ENCODE results near the gene CNOT6. TPM values are rescaled to one million over a fixed set of nuclear protein-coding genes. Genes with fewer than 3 reads are reported as not detected.
A peak's percentile ranks its signal among the peaks of the same experiment; 100 is the strongest.

CNOT6 gene
- total and polyA plus RNA-seq, 3 experiments from 2014 or later = 11.4 to 39.9 (median 36.0) TPM

DNA sequence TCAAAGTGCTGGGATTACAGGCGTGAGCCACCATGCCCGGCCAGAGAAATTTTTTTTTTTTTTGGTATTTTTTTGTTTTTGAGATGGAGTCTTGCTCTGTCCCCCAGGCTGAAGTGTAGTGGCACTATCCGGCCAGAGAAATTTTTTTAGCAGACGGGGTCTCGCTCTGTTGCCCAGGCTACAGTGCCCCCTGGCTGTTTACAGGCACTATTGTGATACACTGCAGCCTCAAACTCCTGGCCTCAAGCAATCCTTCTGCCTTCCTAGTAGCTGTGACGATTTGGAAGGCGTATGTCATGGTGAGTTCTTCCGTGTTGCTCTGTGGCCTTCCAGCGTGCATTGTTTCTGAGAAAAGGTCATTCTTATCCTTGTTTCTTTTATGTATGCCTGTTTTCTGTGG, 47.5 kb downstream of the CNOT6 start:
- Histone ChIP-seq H3K27me3 (ENCODE audit: insufficient read depth, low read length, poor library complexity, severe bottlenecking) (no peaks in the 10 kb centered on the region), H3K4me3 (ENCODE audit: low read length) (no peak overlapping the region), H3K27ac (ENCODE audit: low read depth, low read length) (no peak overlapping the region), H3K4me1 (ENCODE audit: insufficient read depth, low read length) (no peaks in the 10 kb centered on the region), H3K9me3 (ENCODE audit: low read length) (no peaks in the 10 kb centered on the region), H3K36me3 (ENCODE audit: insufficient read depth, low read length) (peaks cover 7% of the 10 kb centered on the region)
- ChIA-PET POLR2A (no interaction called here), CTCF (interaction anchor here (1.4 kb wide), 1 partner anchor 65 kb away, joined by 3 read pairs; no protein-coding TSS in a partner anchor)
- no peak overlapping the region for H3K4me3 Mint-ChIP-seq
- no peak for DNase-seq
- H3K36me3 Mint-ChIP-seq = peaks cover 4 to 55% (median 14%) of the 10 kb centered on the region in 3 donors
- H3K27ac Mint-ChIP-seq = peak overlapping the region in 2 of 8 donors; percentile 78 to 84
- no peaks in the 10 kb centered on the region for H3K9me3 Mint-ChIP-seq
- no peaks in the 10 kb centered on the region for H3K27me3 Mint-ChIP-seq
- peaks cover 22 to 59% (median 47%) of the 10 kb centered on the region in 3 donors for H3K4me1 Mint-ChIP-seq

DNA sequence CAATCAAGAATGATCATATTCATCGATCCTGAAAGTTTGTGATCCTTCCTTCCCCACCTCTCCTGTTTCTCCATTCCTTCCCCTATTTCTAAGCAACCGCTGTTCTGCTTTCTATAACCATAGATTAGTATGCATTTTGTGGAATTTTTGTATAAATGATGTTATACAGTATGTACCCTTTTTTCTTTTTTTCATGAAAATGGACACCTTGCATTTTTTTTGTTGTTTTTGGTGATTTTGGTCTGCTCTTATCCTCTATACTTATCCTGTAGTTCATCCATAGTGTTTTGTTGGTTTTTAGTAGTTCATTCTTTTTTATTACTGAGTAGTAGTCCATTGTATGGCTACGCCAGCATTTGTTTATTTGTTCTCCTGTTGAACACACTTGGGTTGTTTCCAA, 51.1 kb downstream of the CNOT6 start:
- Histone ChIP-seq H3K27ac (ENCODE audit: low read depth, low read length) (no peak overlapping the region), H3K27me3 (ENCODE audit: insufficient read depth, low read length, poor library complexity, severe bottlenecking) (no peaks in the 10 kb centered on the region), H3K9me3 (ENCODE audit: low read length) (no peaks in the 10 kb centered on the region), H3K4me1 (ENCODE audit: insufficient read depth, low read length) (no peaks in the 10 kb centered on the region), H3K36me3 (ENCODE audit: insufficient read depth, low read length) (peaks cover 7% of the 10 kb centered on the region), H3K4me3 (ENCODE audit: low read length) (no peak overlapping the region)
- Mint-ChIP-seq H3K4me1 (peaks cover 27 to 49% (median 29%) of the 10 kb centered on the region in 3 donors), H3K9me3 (no peaks in the 10 kb centered on the region), H3K4me3 (no peak overlapping the region), H3K36me3 (peaks cover 4 to 65% (median 10%) of the 10 kb centered on the region in 3 donors), H3K27ac (peak overlapping the region in 1 of 8 donors; percentile 55), H3K27me3 (no peaks in the 10 kb centered on the region)
- CTCF ChIA-PET = no interaction called here
- POLR2A ChIA-PET = no interaction called here
- DNase-seq = no peak

DNA sequence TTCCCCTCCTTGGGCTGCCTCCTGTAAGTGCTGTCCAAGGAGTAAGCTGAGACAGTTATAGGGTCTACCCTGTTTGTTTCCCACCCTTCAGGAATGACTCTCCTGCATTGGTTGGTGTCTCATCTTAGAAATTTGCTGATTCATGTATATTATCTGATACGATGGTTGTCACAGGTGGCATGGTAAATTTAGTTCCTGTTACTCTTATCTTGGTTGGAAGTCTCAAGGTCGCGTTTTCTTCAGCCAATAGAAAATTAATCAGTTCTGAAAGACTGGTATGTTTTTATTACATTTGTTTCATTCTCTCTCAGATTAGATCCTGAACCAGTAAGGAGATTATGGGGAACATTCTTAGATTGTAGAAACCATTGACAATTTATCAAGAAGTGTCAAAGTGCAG, 54.4 kb downstream of the CNOT6 start:
- Histone ChIP-seq H3K27ac (ENCODE audit: low read depth, low read length) (no peak overlapping the region), H3K4me3 (ENCODE audit: low read length) (no peak overlapping the region), H3K36me3 (ENCODE audit: insufficient read depth, low read length) (no peaks in the 10 kb centered on the region), H3K27me3 (ENCODE audit: insufficient read depth, low read length, poor library complexity, severe bottlenecking) (no peaks in the 10 kb centered on the region), H3K9me3 (ENCODE audit: low read length) (no peaks in the 10 kb centered on the region), H3K4me1 (ENCODE audit: insufficient read depth, low read length) (no peaks in the 10 kb centered on the region)
- peaks cover 22 to 36% (median 26%) of the 10 kb centered on the region in 3 donors for H3K4me1 Mint-ChIP-seq
- no peak for DNase-seq
- no peaks in the 10 kb centered on the region for H3K9me3 Mint-ChIP-seq
- CTCF ChIA-PET = no interaction called here
- POLR2A ChIA-PET = no interaction called here
- no peak overlapping the region for H3K4me3 Mint-ChIP-seq
- H3K36me3 Mint-ChIP-seq = peaks cover 0 to 71% (median 17%) of the 10 kb centered on the region in 3 donors
- H3K27ac Mint-ChIP-seq = peak overlapping the region in 4 of 8 donors; percentile 30 to 68 (median 45)
- no peaks in the 10 kb centered on the region for H3K27me3 Mint-ChIP-seq

DNA sequence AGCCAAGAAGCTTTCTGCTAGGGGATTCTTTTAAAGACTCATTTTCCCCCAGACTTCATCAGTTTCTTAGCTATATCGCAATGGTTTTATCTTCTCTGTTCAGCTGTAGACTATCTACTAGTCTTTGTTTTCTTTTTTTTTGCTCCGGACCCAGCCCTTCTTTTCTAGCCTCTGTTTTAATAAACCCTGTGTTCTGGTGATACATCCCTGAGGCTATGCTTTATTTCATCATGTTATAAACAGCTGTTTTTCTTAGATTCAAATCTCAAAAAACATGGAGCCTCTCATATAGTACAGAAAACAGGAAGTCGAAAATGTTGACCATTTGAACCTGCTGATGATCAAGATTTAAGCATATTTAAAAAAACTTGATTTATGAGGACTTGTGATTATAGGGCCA, 59.4 kb downstream of the CNOT6 start:
- Mint-ChIP-seq H3K9me3 (no peaks in the 10 kb centered on the region), H3K27ac (peak overlapping the region in 4 of 8 donors; percentile 0 to 57 (median 26)), H3K4me1 (peaks cover 13 to 30% (median 22%) of the 10 kb centered on the region in 3 donors), H3K27me3 (no peaks in the 10 kb centered on the region), H3K4me3 (no peak overlapping the region), H3K36me3 (peaks cover 0 to 80% (median 21%) of the 10 kb centered on the region in 3 donors)
- Histone ChIP-seq H3K27ac (ENCODE audit: low read depth, low read length) (peak overlapping the region; percentile 52), H3K9me3 (ENCODE audit: low read length) (no peaks in the 10 kb centered on the region), H3K4me3 (ENCODE audit: low read length) (no peak overlapping the region), H3K4me1 (ENCODE audit: insufficient read depth, low read length) (no peaks in the 10 kb centered on the region), H3K36me3 (ENCODE audit: insufficient read depth, low read length) (no peaks in the 10 kb centered on the region), H3K27me3 (ENCODE audit: insufficient read depth, low read length, poor library complexity, severe bottlenecking) (no peaks in the 10 kb centered on the region)
- POLR2A ChIA-PET = no interaction called here
- CTCF ChIA-PET = interaction anchor here (0.9 to 1.1 kb wide), 2 partner anchors 14 to 82 kb away, joined by 4 read pairs; no protein-coding TSS in a partner anchor
- no peak for DNase-seq

DNA sequence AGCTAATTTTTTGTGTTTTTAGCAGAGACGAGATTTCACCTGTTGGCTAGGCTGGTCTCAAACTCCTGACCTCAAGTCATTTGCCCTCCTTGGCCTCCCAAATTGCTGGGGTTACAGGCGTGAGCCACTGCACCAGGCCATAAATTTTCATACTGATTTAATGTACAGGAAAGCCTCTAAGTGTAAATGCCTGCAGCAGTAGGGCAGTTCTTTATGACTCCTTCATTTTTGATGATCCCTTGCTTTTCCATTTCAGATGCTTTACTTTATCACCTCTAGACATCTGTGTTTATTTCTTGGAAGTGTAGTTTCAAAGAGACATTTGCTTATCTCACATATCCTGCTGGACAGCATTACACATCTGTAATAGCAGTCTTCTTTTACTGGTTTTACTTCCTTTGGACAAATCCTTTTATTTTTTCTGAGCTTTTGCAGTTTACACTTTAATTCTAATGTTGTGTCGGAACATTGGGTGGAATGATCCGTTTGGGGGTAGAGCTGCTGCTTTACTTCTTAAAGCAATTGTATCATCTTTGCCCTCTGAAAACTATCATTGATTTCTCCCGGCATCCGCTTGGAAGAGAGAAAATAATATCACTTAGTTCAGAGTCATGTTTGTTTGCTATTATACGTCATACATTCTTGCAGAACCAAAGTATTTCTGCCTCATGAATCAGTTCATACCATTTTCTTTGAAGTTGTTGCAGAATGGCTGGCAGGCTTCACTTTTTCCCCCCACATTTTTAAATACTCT, 61.2 kb downstream of the CNOT6 start:
- CTCF ChIA-PET = no interaction called here
- Mint-ChIP-seq H3K4me1 (peaks cover 12 to 39% (median 31%) of the 10 kb centered on the region in 3 donors), H3K4me3 (no peak overlapping the region)

DNA sequence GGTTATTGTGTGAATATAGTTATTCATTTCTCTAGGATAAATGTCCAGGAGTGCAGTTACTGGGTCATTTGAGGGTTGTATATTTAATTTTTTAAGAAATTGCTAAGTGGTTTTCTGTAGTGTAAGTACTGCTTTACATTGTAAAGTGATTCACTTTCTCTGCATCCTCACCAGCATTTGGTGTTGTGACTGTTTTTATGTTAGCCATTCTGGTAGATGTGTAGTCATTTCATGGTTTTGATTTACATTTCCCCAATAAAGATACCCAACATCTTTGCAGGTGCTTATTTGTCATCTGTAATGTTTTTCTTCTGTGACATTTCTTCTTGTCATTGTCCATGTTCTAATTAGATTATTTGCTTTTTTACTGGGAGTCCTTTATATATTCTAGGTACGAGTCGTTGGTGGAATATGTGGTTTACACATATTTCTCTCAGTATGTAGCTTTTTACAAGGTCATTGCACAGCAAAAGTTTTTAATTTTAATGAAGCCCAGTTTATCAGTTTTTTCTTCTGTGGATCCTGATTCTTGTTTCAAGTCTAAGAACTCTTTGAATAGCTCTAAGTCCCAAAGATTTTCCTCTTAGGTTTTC, 63.1 kb downstream of the CNOT6 start:
- Histone ChIP-seq H3K4me1 (ENCODE audit: insufficient read depth, low read length) (no peaks in the 10 kb centered on the region), H3K4me3 (ENCODE audit: low read length) (no peak overlapping the region), H3K36me3 (ENCODE audit: insufficient read depth, low read length) (no peaks in the 10 kb centered on the region), H3K9me3 (ENCODE audit: low read length) (no peaks in the 10 kb centered on the region), H3K27ac (ENCODE audit: low read depth, low read length) (no peak overlapping the region), H3K27me3 (ENCODE audit: insufficient read depth, low read length, poor library complexity, severe bottlenecking) (no peaks in the 10 kb centered on the region)
- ChIA-PET POLR2A (no interaction called here), CTCF (no interaction called here)
- Mint-ChIP-seq H3K4me3 (no peak overlapping the region), H3K27ac (no peak overlapping the region), H3K4me1 (peaks cover 21 to 58% (median 47%) of the 10 kb centered on the region in 3 donors), H3K27me3 (no peaks in the 10 kb centered on the region), H3K9me3 (no peaks in the 10 kb centered on the region), H3K36me3 (peaks cover 4 to 81% (median 24%) of the 10 kb centered on the region in 3 donors)
- DNase-seq = no peak

More for the DNA sequence above, 61.2 kb downstream of the CNOT6 start:
- H3K27ac Mint-ChIP-seq = peak overlapping the region in 2 of 8 donors; percentile 29 to 52
- Histone ChIP-seq H3K9me3 (ENCODE audit: low read length) (no peaks in the 10 kb centered on the region), H3K27me3 (ENCODE audit: insufficient read depth, low read length, poor library complexity, severe bottlenecking) (no peaks in the 10 kb centered on the region), H3K27ac (ENCODE audit: low read depth, low read length) (peak overlapping the region; percentile 56), H3K4me3 (ENCODE audit: low read length) (no peak overlapping the region), H3K4me1 (ENCODE audit: insufficient read depth, low read length) (no peaks in the 10 kb centered on the region), H3K36me3 (ENCODE audit: insufficient read depth, low read length) (no peaks in the 10 kb centered on the region)
- no peak for DNase-seq
- H3K36me3 Mint-ChIP-seq = peaks cover 4 to 79% (median 21%) of the 10 kb centered on the region in 3 donors
- no peaks in the 10 kb centered on the region for H3K9me3 Mint-ChIP-seq
- POLR2A ChIA-PET = no interaction called here
- no peaks in the 10 kb centered on the region for H3K27me3 Mint-ChIP-seq

DNA sequence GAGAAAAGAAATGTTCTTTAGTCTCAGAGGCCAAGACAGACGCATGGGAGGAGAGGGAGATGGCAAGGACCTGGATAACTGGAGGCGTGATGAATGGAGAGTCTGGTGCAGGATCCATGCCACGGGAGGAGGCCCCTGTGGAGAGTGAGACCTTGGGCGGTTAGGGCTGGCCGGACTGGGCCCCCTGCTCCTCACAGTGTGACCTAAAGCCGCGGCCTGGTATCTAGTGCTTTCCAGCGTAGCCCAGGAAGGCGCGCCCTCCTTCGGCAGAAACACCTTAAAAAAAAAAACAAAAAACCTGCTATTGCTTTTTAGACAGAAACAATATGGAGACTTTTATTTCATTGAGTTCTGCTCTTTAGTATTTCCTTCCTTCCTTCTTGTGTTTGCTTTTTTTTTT, 64.1 kb downstream of the CNOT6 start:
- no peaks in the 10 kb centered on the region for H3K27me3 Mint-ChIP-seq
- POLR2A ChIA-PET = interaction anchor here (0.6 kb wide), 1 partner anchor 33 kb away, joined by 3 read pairs; no protein-coding TSS in a partner anchor

DNA sequence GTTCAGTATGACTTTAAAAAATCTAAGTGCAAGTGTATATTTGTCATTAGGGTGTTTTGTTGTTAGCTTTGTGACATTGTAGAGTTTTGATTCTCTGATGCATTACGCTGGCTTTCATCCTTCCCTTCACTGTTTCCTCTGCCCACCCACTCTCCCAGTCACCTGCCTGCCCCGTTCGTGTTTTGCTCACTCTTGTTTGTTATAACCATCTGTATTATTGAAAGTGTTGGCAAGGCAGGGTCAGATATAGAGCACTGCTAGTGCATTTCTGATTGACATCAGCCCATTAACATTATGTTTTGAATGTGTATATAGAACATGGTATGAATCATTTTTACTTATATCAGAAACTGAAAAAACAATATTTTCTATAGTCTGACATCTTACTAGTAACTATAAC, 69.8 kb downstream of the CNOT6 start:
- no peak for DNase-seq
- peaks cover 22% of the 10 kb centered on the region for H3K36me3 ChIP-seq (ENCODE audit: insufficient read depth, low read length)
- CTCF ChIA-PET = no interaction called here
- H3K9me3 ChIP-seq (ENCODE audit: low read length) = no peaks in the 10 kb centered on the region
- no peaks in the 10 kb centered on the region for H3K4me1 ChIP-seq (ENCODE audit: insufficient read depth, low read length)
- Mint-ChIP-seq H3K27me3 (no peaks in the 10 kb centered on the region), H3K4me3 (peak overlapping the region in 1 of 7 donors; percentile 21), H3K4me1 (peaks cover 11 to 80% (median 34%) of the 10 kb centered on the region in 3 donors), H3K36me3 (peaks cover 1 to 79% (median 26%) of the 10 kb centered on the region in 3 donors), H3K9me3 (no peaks in the 10 kb centered on the region), H3K27ac (peak overlapping the region in 4 of 8 donors; percentile 12 to 78 (median 30))
- H3K27me3 ChIP-seq (ENCODE audit: insufficient read depth, low read length, poor library complexity, severe bottlenecking) = no peaks in the 10 kb centered on the region
- no peak overlapping the region for H3K4me3 ChIP-seq (ENCODE audit: low read length)
- H3K27ac ChIP-seq (ENCODE audit: low read depth, low read length) = no peak overlapping the region
- POLR2A ChIA-PET = no interaction called here

More for the DNA sequence above, 64.1 kb downstream of the CNOT6 start:
- no peak overlapping the region for H3K4me3 ChIP-seq (ENCODE audit: low read length)
- peaks cover 4 to 76% (median 20%) of the 10 kb centered on the region in 3 donors for H3K36me3 Mint-ChIP-seq
- H3K9me3 ChIP-seq (ENCODE audit: low read length) = no peaks in the 10 kb centered on the region
- no peaks in the 10 kb centered on the region for H3K36me3 ChIP-seq (ENCODE audit: insufficient read depth, low read length)
- H3K27me3 ChIP-seq (ENCODE audit: insufficient read depth, low read length, poor library complexity, severe bottlenecking) = no peaks in the 10 kb centered on the region
- peak overlapping the region in 1 of 8 donors; percentile 17 for H3K27ac Mint-ChIP-seq
- CTCF ChIA-PET = interaction anchor here (0.7 kb wide), 1 partner anchor 12 kb away, joined by 3 read pairs; no protein-coding TSS in a partner anchor
- H3K4me1 ChIP-seq (ENCODE audit: insufficient read depth, low read length) = no peaks in the 10 kb centered on the region
- no peak overlapping the region for H3K27ac ChIP-seq (ENCODE audit: low read depth, low read length)
- H3K4me3 Mint-ChIP-seq = no peak overlapping the region
- no peaks in the 10 kb centered on the region for H3K9me3 Mint-ChIP-seq
- H3K4me1 Mint-ChIP-seq = peaks cover 21 to 64% (median 47%) of the 10 kb centered on the region in 3 donors
- no peak for DNase-seq
